Measurements from ENCODE around the gene PEMT. TPM values are rescaled to one million over a fixed set of nuclear protein-coding genes. Genes with fewer than 3 reads are reported as not detected.
A peak's percentile ranks its signal among the peaks of the same experiment; 100 is the strongest.

PEMT gene
- polyA plus RNA-seq, 1 donor, result 28.1 TPM

- DNase-seq, result no peak
These were observed 37.2 kb downstream of the PEMT start for GRCh38 chr17:17554266-17554665.

- no peak for DNase-seq
These were observed 38.0 kb downstream of the PEMT start for GRCh38 chr17:17553217-17554195.

GRCh38 chr17:17552351-17553216 lies 38.9 kb downstream of the PEMT start:
- no peak for DNase-seq

- DNase-seq, result peak; percentile 86
These were observed 40.1 kb downstream of the PEMT start for GRCh38 chr17:17551361-17551760.

GRCh38 chr17:17549732-17550366 lies 41.7 kb downstream of the PEMT start:
- no peak for DNase-seq

- DNase-seq, result no peak
These were observed 43.5 kb downstream of the PEMT start for GRCh38 chr17:17548044-17548443.

GRCh38 chr17:17547210-17547764 lies 44.2 kb downstream of the PEMT start:
- no peak for DNase-seq

- DNase-seq, result no peak
These were observed 44.9 kb downstream of the PEMT start for GRCh38 chr17:17546399-17547185.

- DNase-seq, result no peak
These were observed 45.5 kb downstream of the PEMT start for GRCh38 chr17:17545984-17546383.

- DNase-seq, result no peak
These were observed 46.3 kb downstream of the PEMT start for GRCh38 chr17:17545031-17545820.

GRCh38 chr17:17542906-17543635 lies 48.4 kb downstream of the PEMT start:
- no peak for DNase-seq

GRCh38 chr17:17541640-17542001 lies 49.9 kb downstream of the PEMT start:
- no peak for DNase-seq

- no peak for DNase-seq
These were observed 50.4 kb downstream of the PEMT start for GRCh38 chr17:17540935-17541639.

- DNase-seq, result no peak
These were observed 51.1 kb downstream of the PEMT start for GRCh38 chr17:17540278-17540906.

- DNase-seq, result no peak
These were observed 51.9 kb downstream of the PEMT start for GRCh38 chr17:17539591-17539990.

- DNase-seq, result no peak
These were observed 52.8 kb downstream of the PEMT start for GRCh38 chr17:17538417-17539391.
